ENCODE data around the gene NCBP1.
"Not testable (repeated sequence)": the region's sequence is repeated elsewhere in the genome, so short reads cannot be mapped to it uniquely, and the experiment has no call there.

Gene NCBP1

GRCh38 chr9:97675655-97676054, 42.0 kb downstream of the NCBP1 start:
- FAIRE-seq, result no peak

GRCh38 chr9:97682242-97682641, 48.6 kb downstream of the NCBP1 start:
- no peak for FAIRE-seq

DNA sequence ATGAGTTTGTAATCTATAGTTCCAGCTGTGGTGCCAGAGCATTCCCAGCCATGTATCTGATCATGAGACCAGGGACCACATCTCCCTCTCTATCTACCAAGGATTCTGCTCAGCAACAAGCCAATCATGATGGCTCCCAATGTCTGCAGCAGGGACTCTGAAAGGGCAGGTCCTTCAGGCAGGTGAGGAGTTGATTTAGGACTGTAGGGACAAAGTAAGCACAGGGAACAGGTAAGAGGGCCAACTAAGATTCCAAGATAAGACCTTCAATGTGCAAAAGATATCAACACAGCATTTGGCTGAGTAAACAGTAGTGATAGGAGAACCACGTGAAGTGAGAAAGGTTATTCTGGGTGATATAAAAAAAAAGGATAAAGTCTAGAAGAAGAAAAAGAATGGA, 55.0 kb downstream of the NCBP1 start:
- no peak for FAIRE-seq

GRCh38 chr9:97689401-97690180, 56.0 kb downstream of the NCBP1 start:
- no peak for FAIRE-seq

- no peak for FAIRE-seq
These were observed 61.1 kb downstream of the NCBP1 start for GRCh38 chr9:97694769-97695168.

GRCh38 chr9:97695390-97695789, 61.8 kb downstream of the NCBP1 start:
- no peak for FAIRE-seq

- no peak for FAIRE-seq
These were observed 62.6 kb downstream of the NCBP1 start for GRCh38 chr9:97695995-97696802.

DNA sequence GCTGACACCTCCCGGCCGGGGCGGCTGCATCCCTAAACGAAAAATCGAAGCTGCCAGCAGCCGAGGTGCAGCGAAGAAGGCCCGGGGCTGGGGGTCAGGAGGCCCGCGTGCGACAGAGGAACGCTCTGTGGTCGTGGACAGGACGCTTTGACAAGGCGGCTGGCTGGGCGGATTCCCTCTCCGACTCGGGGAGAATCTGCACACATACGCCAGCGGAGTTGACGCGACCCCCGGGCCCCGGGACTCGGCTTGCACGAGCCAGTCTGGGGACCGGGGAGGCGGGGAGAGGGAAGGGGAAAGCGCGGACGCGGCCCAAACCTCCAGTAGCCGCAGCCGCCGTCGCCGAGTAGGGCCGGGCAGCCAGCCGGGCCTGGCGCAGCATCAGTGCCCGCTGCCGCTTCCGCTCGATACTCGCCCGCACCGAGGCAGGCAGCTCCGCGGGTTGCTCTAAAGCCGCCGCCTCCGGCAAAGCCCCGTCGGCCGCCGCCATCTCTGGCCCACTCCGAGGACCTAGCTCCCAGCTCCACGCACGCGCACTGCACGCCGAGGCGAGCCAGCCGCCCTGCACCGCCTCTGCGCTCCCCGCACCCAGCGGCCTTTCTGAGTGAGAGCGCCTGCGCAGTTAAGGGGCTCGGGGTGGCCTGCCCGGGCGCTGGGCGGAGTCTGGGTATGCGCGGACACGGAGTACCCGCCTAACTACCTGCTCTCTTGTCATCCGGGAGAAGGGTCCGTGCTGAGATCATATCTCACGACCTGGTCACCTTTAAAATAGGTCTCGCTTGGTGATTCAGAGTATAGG, 63.4 kb downstream of the NCBP1 start, which contains the start of gene XPA:
Gene XPA, minus strand, starts transcription at position 538 of the 799 bp plus-strand sequence. Its CDS starts 48 bp downstream, at position 490.
- FAIRE-seq, result no peak

- FAIRE-seq, result no peak
These were observed 64.2 kb downstream of the NCBP1 start for GRCh38 chr9:97697837-97698236.

GRCh38 chr9:97698865-97699264, 65.2 kb downstream of the NCBP1 start:
- FAIRE-seq, result no peak

DNA sequence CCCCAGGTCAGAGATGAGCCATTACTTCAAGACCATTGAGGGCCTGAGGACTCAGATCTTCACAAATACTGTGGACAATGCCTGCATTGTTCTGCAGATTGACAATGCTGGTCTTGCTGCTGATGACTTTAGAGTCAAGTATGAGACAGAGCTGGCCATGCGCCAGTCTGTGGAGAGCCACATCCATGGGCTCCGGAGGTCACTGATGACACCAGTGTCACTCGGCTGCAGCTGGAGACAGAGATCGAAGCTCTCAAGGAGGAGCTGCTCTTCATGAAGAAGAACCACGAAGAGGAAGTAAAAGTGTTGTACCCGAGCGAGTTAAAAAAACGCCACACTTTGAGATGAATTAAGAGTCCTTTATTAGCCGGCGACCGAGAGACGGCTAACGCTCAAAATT, 65.7 kb downstream of the NCBP1 start:
- FAIRE-seq, result not testable (repeated sequence)

DNA sequence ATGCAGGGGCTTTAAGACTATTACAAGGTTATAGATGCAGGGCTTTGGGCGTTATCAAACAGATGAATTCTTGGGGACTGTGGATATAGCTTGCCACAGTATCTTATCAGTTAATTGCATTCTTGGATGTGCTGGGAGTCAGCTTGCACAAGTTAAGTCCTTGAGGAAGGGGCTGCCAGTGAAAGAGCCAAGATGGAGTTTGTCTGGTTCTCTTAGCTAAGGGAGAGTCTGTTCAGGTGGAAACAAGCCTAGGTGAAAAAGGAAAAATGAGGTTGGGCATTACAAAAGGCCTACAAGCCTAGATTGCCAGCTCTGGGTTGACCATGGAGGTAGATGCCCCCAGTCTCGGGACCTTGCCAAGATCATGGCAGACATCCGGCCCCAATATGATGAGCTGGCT, 66.2 kb downstream of the NCBP1 start:
- FAIRE-seq, result not testable (repeated sequence)

GRCh38 chr9:97703437-97704344, 70.1 kb downstream of the NCBP1 start:
- FAIRE-seq, result no peak

DNA sequence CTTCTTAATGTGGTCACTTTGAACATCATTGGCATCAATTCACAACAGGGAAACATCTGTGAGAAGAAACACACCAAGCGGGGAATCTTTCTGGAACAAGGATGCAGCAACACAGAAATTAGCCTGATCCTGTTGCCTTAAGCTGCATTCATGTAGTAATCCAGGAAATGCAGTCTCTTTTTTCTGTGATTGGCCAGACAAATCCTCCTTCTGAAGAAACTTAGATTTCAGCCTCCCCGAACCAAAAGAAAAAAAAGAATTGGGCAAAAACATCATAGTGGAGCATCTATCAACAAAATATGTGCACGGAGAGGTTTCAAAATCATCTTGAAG, 70.7 kb downstream of the NCBP1 start:
- FAIRE-seq, result no peak

- FAIRE-seq, result no peak
These were observed 71.2 kb downstream of the NCBP1 start for GRCh38 chr9:97704851-97705250.

- no peak for FAIRE-seq
These were observed 71.8 kb downstream of the NCBP1 start for GRCh38 chr9:97705354-97705950.

GRCh38 chr9:97706246-97706645, 72.6 kb downstream of the NCBP1 start:
- no peak for FAIRE-seq

DNA sequence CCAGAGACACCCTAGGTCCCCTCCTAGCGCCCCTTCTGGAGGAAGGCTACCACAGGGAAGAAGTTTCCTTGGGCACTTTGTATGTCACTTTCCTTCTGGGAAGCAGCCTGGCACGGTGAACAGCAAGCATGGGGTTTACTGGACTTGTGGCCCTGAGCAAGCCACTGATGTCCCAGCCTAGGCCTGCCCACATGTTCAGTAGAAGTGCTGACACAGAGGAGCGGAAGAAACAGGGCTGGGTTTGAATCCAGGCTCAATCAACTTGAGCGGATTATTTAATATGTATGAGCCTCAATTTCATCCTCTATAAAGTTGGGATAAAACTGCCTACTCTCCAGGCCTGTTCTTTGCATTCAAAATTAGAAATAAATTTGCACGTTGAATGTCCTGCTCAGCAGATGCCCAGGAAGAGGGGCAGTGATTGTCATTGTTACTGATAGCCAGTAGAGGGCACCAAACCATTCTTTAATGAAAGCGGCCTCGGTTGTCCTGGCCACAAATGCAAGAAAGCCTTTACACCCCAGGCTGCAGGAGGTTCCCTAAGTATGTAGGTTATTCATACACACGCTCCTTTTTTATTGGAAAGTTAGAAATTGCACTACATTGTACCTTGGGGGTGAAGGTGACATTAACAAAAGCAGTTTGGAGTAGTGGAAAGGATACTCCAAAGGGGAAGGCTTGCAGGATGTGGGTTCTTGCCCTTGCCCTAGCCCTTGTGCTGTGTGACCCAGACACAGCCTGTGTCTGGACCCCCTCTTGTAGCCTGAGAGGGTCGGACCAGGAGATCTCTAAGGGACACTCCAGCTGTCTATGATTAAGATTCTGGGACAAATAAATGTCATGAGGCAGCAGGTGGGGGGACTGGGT, 77.0 kb downstream of the NCBP1 start:
- FAIRE-seq, result peak; percentile 81

DNA sequence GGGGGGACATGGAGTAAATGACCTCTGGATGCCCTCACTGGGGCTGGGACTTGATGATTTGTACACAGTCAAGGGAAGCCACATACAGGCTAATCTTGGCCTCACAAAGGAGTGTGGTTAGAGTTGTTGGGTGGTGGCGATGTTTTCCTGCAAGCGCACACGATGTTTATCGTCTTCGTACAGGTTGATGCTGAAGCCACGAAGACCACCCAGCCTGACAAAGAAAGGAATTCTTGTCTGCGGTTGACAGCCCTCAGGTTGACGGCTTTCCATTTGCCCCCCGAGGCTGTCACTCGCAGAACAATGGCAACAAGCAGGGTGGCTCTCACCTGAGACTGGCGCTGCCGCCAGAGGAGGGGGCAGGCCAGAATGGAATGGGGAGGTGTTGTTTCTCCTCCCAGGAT, 77.6 kb downstream of the NCBP1 start:
- no peak for FAIRE-seq

GRCh38 chr9:97714435-97714834, 80.8 kb downstream of the NCBP1 start:
- FAIRE-seq, result no peak

DNA sequence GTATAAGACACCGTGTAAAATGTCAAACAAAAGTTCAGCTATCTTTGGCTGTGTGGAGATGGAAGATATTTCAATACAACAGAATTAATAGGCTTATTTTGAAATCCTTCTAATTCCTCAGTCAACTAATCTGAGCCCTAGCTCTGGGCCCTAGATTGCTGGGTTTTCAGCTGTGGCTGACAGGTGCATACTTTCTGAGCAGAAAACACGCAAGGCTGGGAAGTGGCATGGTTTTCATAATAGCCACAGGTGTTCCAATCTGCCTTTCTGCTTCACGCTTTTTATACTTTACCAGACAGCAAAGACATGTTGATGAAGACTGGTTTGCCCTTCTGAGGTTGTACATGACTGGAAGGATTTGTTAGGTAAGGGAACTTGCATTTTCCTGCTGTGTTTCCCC, 84.2 kb downstream of the NCBP1 start:
- FAIRE-seq, result no peak

Measured in endometrium (tissue), 2 donors.